GM13976 (cell line): ENCODE data around the gene SERPINA4.

ENCODE experiments used
- DNase-seq: peaks from one replicate; pipeline ENCODE4 v3.0.0; 2012; ENCODE audit warnings: low spot score
- CTCF ChIP-seq: IDR thresholded peaks from 2 replicates; pipeline ENCODE4 v1.5.1; 2012; ENCODE audit warnings: borderline replicate concordance, mild to moderate bottlenecking; ENCODE audit not compliant: insufficient read depth; ENCODE audit errors: extremely low read depth, missing control alignments, control extremely low read depth
- in situ Hi-C: fragments of 300-500 bp; cut with MboI; formaldehyde crosslinking; loops from one replicate; pipeline ENCODE4 v1.12.0; 2022; ENCODE audit warnings: low sequenced_read_pairs, mixed read lengths, inconsistent platforms; ENCODE audit not compliant: unreplicated experiment

The SERPINA4 gene

GRCh38 chr14:94564381-94564780 lies 3.1 kb downstream of the SERPINA4 start:
- no peak for DNase-seq
- TF ChIP-seq CTCF: no peak
- in situ Hi-C loops: no loop called here

- no peak for TF ChIP-seq CTCF
- in situ Hi-C loops: no loop called here
- DNase-seq: no peak
Measured at GRCh38 chr14:94568186-94568585, 6.9 kb downstream of the SERPINA4 start.

GRCh38 chr14:94569381-94570001 lies 8.2 kb downstream of the SERPINA4 start:
- no peak for DNase-seq
- in situ Hi-C loops: no loop called here
- TF ChIP-seq CTCF: no peak

GRCh38 chr14:94570002-94570400 lies 8.8 kb downstream of the SERPINA4 start:
- in situ Hi-C loops: no loop called here
- no peak for TF ChIP-seq CTCF
- no peak for DNase-seq

GRCh38 chr14:94570440-94570839 lies 9.2 kb downstream of the SERPINA4 start:
- TF ChIP-seq CTCF: no peak
- no peak for DNase-seq
- in situ Hi-C loops: no loop called here

- in situ Hi-C loops: no loop called here
- no peak for TF ChIP-seq CTCF
- no peak for DNase-seq
Measured at GRCh38 chr14:94571395-94571794, 10.2 kb downstream of the SERPINA4 start.

- no peak for DNase-seq
- in situ Hi-C loops: no loop called here
- no peak for TF ChIP-seq CTCF
Measured at GRCh38 chr14:94571950-94572349, 10.7 kb downstream of the SERPINA4 start.
